ENCODE results near the gene TTLL11.

- no peak for TF ChIP-seq POLR2A (IDR thresholded peaks at IDR 0.05; ENCODE audit: low read length)
- TF ChIP-seq GATA1 (IDR thresholded peaks at IDR 0.05; ENCODE audit: low read depth, low read length) = no peak
Measured at GRCh38 chr9:122132539-122132938, 39.4 kb upstream of the TTLL11 start.
